Osteocyte (in vitro differentiated cells): ENCODE measurements around the gene ZSCAN23. TPM values are rescaled to one million over a fixed set of nuclear protein-coding genes. Genes with fewer than 3 reads are reported as not detected.

ENCODE experiments used
- DNase-seq: peaks from one replicate; pipeline ENCODE4 v3.0.0; 2021; ENCODE audit warnings: mixed read lengths; ENCODE audit not compliant: unreplicated experiment; ENCODE audit errors: extremely low spot score
- H3K27ac Mint-ChIP-seq: one replicate; pipeline ENCODE4 v1.8.0; 2021; ENCODE audit warnings: mild to moderate bottlenecking, mixed read lengths; ENCODE audit not compliant: unreplicated experiment
- H3K27me3 Mint-ChIP-seq: one replicate; pipeline ENCODE4 v1.8.0; 2021; ENCODE audit warnings: mixed read lengths; ENCODE audit not compliant: unreplicated experiment
- H3K36me3 Mint-ChIP-seq: one replicate; pipeline ENCODE4 v1.8.0; 2021; ENCODE audit warnings: mixed read lengths; ENCODE audit not compliant: unreplicated experiment
- H3K4me1 Mint-ChIP-seq: one replicate; pipeline ENCODE4 v1.8.0; 2021; ENCODE audit warnings: mixed read lengths; ENCODE audit not compliant: unreplicated experiment
- H3K4me3 Mint-ChIP-seq: one replicate; pipeline ENCODE4 v1.8.0; 2021; ENCODE audit warnings: mild to moderate bottlenecking, moderate library complexity, mixed read lengths; ENCODE audit not compliant: unreplicated experiment
- H3K9me3 Mint-ChIP-seq: one replicate; pipeline ENCODE4 v1.8.0; 2021; ENCODE audit warnings: mixed read lengths; ENCODE audit not compliant: unreplicated experiment
- CTCF ChIP-seq: fragments of 200-600 bp; sonication (generic); IDR thresholded peaks from 2 replicates; pipeline ENCODE4 v1.5.0; 2021; ENCODE audit warnings: antibody characterized with exemption, mild to moderate bottlenecking, moderate library complexity
- total RNA-seq: library from RNA; stranded (reverse); gene quantifications from 2 replicates; pipeline ENCODE4 v1.2.1, GENCODE V29; 2021

ZSCAN23 gene
- total RNA-seq, 1 donor from 2014 or later = 5.4 TPM

- Mint-ChIP-seq H3K9me3 (no peaks in the 10 kb centered on the region), H3K4me1 (no peaks in the 10 kb centered on the region), H3K36me3 (peaks cover 23% of the 10 kb centered on the region), H3K27ac (no peak overlapping the region), H3K4me3 (no peak overlapping the region), H3K27me3 (no peaks in the 10 kb centered on the region)
- no peak for DNase-seq
- no peak for TF ChIP-seq CTCF
Measured at GRCh38 chr6:28436404-28436803, 6.9 kb downstream of the ZSCAN23 start.

- DNase-seq = no peak
- H3K27ac Mint-ChIP-seq = no peak overlapping the region
- no peaks in the 10 kb centered on the region for H3K4me1 Mint-ChIP-seq
- no peaks in the 10 kb centered on the region for H3K27me3 Mint-ChIP-seq
- H3K36me3 Mint-ChIP-seq = peaks cover 36% of the 10 kb centered on the region
- no peak for TF ChIP-seq CTCF
- H3K4me3 Mint-ChIP-seq = no peak overlapping the region
- no peaks in the 10 kb centered on the region for H3K9me3 Mint-ChIP-seq
Measured at GRCh38 chr6:28433119-28433518, 10.2 kb downstream of the ZSCAN23 start.

GRCh38 chr6:28429781-28430180 lies 13.5 kb downstream of the ZSCAN23 start:
- peaks cover 44% of the 10 kb centered on the region for H3K36me3 Mint-ChIP-seq
- H3K9me3 Mint-ChIP-seq = peaks cover 13% of the 10 kb centered on the region
- no peak for DNase-seq
- no peak overlapping the region for H3K4me3 Mint-ChIP-seq
- H3K4me1 Mint-ChIP-seq = no peaks in the 10 kb centered on the region
- no peaks in the 10 kb centered on the region for H3K27me3 Mint-ChIP-seq
- no peak for TF ChIP-seq CTCF
- no peak overlapping the region for H3K27ac Mint-ChIP-seq

GRCh38 chr6:28425944-28426541 lies 17.2 kb downstream of the ZSCAN23 start:
- H3K9me3 Mint-ChIP-seq = peaks cover 17% of the 10 kb centered on the region
- H3K4me1 Mint-ChIP-seq = no peaks in the 10 kb centered on the region
- H3K4me3 Mint-ChIP-seq = no peak overlapping the region
- DNase-seq = no peak
- no peaks in the 10 kb centered on the region for H3K27me3 Mint-ChIP-seq
- no peak overlapping the region for H3K27ac Mint-ChIP-seq
- peaks cover 41% of the 10 kb centered on the region for H3K36me3 Mint-ChIP-seq
- no peak for TF ChIP-seq CTCF

GRCh38 chr6:28424163-28424562 lies 19.1 kb downstream of the ZSCAN23 start:
- Mint-ChIP-seq H3K4me3 (no peak overlapping the region), H3K27ac (no peak overlapping the region), H3K27me3 (no peaks in the 10 kb centered on the region), H3K9me3 (peaks cover 17% of the 10 kb centered on the region), H3K36me3 (peaks cover 41% of the 10 kb centered on the region), H3K4me1 (no peaks in the 10 kb centered on the region)
- no peak for TF ChIP-seq CTCF
- no peak for DNase-seq
